Activated CD8-positive, alpha-beta memory T cell treated with anti-CD3 and anti-CD28 coated beads for 24 hours (primary cell): Measurements from ENCODE around the gene TPD52L1.

Experiments
- DNase-seq: peaks from one replicate; pipeline ENCODE4 v3.0.0-alpha.2; 2020

The TPD52L1 gene

GRCh38 chr6:125312950-125313349 is 159.4 kb downstream of the TPD52L1 start:
- DNase-seq = no peak
